Endothelial cell (in vitro differentiated cells): Measurements from ENCODE around the gene REC8. TPM values are rescaled to one million over a fixed set of nuclear protein-coding genes. Genes with fewer than 3 reads are reported as not detected.

Experiments used
- DNase-seq: peaks from one replicate; pipeline ENCODE4 v3.0.0; 2021; ENCODE audit warnings: low spot score
- H3K27ac Mint-ChIP-seq: one replicate; pipeline ENCODE4 v1.8.0; 2021; ENCODE audit warnings: mixed read lengths, inconsistent platforms; ENCODE audit not compliant: unreplicated experiment
- H3K27me3 Mint-ChIP-seq: one replicate; pipeline ENCODE4 v1.8.0; 2021; ENCODE audit warnings: mild to moderate bottlenecking, moderate library complexity, mixed read lengths, inconsistent platforms; ENCODE audit not compliant: unreplicated experiment
- H3K36me3 Mint-ChIP-seq: one replicate; pipeline ENCODE4 v1.8.0; 2021; ENCODE audit warnings: mild to moderate bottlenecking, low read depth, mixed read lengths, inconsistent platforms; ENCODE audit not compliant: unreplicated experiment
- H3K4me1 Mint-ChIP-seq: one replicate; pipeline ENCODE4 v1.8.0; 2021; ENCODE audit warnings: mild to moderate bottlenecking, mixed read lengths, inconsistent platforms; ENCODE audit not compliant: unreplicated experiment
- H3K4me3 Mint-ChIP-seq: one replicate; pipeline ENCODE4 v1.8.0; 2021; ENCODE audit warnings: mild to moderate bottlenecking, mixed read lengths, inconsistent platforms; ENCODE audit not compliant: unreplicated experiment
- H3K9me3 Mint-ChIP-seq: one replicate; pipeline ENCODE4 v1.8.0; 2021; ENCODE audit warnings: mixed read lengths, inconsistent platforms; ENCODE audit not compliant: unreplicated experiment
- total RNA-seq: library from RNA; stranded (reverse); fragmentation: NEBNext Ultra II Directional; extraction: Animal tissue kit (Norgen Biotek cat#: 25700); gene quantifications from one replicate; pipeline ENCODE4 v1.2.1, GENCODE V29; 2021; ENCODE audit not compliant: unreplicated experiment
- TF ChIP-seq, protein P1 (sequence below): fragments of 200-600 bp; sonication (generic); IDR thresholded peaks from one replicate; pipeline ENCODE4 v1.5.0; 2021; ENCODE audit warnings: antibody characterized with exemption; ENCODE audit not compliant: unreplicated experiment

REC8 gene
- total RNA-seq, 1 donor from 2014 or later, result 31.8 TPM

DNA sequence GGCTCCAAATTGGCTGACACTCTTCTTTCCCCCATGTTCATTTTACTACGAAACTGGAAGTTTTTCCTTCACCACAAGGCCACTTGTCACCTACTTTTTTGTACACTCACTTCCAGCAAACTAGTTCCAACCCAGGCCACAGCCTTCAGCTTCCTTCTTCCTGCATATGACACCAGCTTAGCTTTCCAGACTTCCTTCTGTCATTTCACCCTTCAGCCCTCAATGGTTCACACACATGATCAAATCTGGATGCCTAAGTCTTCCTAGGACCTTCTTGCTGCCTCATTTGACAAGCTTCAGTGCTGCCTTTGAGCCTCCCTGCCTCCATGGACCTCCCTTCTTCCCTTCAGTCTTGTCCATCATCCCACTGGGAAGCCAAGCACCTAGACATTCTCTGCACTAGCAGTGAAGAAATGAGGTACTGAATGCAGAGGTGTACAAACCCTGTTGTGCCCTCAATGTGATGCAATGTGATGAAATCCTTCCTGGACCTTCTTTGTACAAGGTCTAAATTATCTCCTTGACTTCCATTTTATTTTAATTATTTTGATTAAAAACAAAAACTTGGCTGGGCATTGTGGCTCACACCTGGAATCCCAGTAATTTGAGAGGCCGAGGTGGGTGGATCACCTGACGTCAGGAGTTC lies 4.3 kb upstream of the REC8 start:
- Mint-ChIP-seq H3K36me3 (peaks cover 39% of the 10 kb centered on the region), H3K9me3 (no peaks in the 10 kb centered on the region), H3K27ac (no peak overlapping the region), H3K4me1 (peaks cover 3% of the 10 kb centered on the region), H3K4me3 (peak overlapping the region; percentile 48), H3K27me3 (peaks cover 4% of the 10 kb centered on the region)
- DNase-seq, result no peak
- TF ChIP-seq, protein P1, sequence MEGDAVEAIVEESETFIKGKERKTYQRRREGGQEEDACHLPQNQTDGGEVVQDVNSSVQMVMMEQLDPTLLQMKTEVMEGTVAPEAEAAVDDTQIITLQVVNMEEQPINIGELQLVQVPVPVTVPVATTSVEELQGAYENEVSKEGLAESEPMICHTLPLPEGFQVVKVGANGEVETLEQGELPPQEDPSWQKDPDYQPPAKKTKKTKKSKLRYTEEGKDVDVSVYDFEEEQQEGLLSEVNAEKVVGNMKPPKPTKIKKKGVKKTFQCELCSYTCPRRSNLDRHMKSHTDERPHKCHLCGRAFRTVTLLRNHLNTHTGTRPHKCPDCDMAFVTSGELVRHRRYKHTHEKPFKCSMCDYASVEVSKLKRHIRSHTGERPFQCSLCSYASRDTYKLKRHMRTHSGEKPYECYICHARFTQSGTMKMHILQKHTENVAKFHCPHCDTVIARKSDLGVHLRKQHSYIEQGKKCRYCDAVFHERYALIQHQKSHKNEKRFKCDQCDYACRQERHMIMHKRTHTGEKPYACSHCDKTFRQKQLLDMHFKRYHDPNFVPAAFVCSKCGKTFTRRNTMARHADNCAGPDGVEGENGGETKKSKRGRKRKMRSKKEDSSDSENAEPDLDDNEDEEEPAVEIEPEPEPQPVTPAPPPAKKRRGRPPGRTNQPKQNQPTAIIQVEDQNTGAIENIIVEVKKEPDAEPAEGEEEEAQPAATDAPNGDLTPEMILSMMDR, result no peak

DNA sequence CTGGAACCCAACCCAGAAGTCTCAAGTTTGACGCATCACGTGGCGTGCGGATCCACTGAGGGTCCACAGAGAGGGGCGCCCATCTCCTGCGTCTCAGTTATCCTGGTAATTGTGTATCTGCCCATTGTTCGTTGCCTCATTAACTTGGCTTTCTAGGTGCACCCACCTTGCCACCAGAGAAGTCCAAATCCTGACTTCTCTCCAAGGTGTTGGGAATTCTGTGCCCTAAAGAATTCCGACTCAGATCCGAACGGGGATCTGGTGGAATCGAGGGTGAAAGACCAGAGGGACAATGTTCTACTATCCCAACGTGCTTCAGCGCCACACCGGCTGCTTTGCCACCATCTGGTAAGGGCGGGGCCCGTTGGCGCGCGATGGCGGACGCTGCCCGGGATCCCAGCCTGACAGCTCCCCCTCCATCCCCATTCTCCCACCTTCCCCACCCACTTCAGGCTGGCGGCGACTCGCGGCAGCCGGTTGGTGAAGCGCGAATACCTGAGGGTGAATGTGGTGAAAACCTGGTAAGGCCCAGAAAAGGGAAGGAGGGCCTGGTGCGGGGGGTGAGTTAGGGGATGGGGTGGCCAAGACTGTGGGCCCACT lies 481 bp downstream of the REC8 start:
- peak overlapping the region; percentile 81 for H3K4me3 Mint-ChIP-seq
- no peak for DNase-seq
- peaks cover 4% of the 10 kb centered on the region for H3K27me3 Mint-ChIP-seq
- no peaks in the 10 kb centered on the region for H3K9me3 Mint-ChIP-seq
- peaks cover 21% of the 10 kb centered on the region for H3K36me3 Mint-ChIP-seq
- H3K4me1 Mint-ChIP-seq, result peaks cover 2% of the 10 kb centered on the region
- TF ChIP-seq, protein P1, result no peak
- H3K27ac Mint-ChIP-seq, result no peak overlapping the region

DNA sequence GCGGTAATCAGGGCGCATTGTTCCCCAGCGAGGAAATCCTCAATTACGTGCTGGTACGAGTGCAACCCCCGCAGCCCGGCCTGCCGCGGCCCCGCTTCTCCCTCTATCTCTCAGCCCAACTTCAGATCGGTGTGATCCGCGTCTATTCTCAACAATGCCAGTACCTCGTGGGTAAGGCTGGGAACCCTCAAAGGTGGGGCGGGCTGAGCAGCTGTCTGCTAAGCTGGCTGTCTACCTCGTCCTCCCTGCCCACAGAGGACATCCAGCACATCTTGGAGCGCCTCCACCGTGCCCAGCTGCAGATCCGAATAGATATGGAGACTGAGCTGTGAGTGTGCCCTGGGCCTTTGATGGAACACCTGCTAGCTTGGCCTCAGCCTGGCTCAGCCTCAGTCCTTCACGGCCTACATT lies 996 bp downstream of the REC8 start:
- DNase-seq, result no peak
- Mint-ChIP-seq H3K27ac (no peak overlapping the region), H3K4me3 (peak overlapping the region; percentile 42), H3K27me3 (peaks cover 4% of the 10 kb centered on the region), H3K4me1 (no peaks in the 10 kb centered on the region), H3K9me3 (no peaks in the 10 kb centered on the region), H3K36me3 (peaks cover 18% of the 10 kb centered on the region)
- TF ChIP-seq, protein P1, result no peak

DNA sequence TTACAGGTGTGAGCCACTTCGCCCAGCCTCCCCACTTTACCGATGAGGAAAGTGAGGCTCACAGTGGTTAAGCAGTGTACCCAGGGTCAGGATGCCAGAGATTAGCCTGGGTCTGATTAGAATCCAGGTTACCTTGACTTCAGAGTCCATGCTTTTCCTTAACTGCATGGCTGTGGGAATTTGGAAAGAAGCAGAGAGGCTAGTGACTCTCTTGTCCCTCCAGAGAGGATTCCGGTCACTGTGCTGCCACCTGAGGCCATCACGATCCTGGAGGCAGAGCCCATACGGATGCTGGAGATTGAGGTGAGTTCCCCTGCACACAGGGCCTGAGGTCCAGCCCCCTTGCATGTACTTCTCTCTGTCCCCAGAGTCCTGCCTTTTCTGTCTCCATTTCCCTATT lies 4.7 kb downstream of the REC8 start:
- Mint-ChIP-seq H3K9me3 (no peaks in the 10 kb centered on the region), H3K27ac (no peak overlapping the region), H3K4me3 (no peak overlapping the region), H3K27me3 (peaks cover 8% of the 10 kb centered on the region), H3K36me3 (peaks cover 20% of the 10 kb centered on the region), H3K4me1 (peaks cover 4% of the 10 kb centered on the region)
- TF ChIP-seq, protein P1, result no peak
- DNase-seq, result no peak
